ENCODE results near the gene CRYBG2. TPM values are rescaled to one million over a fixed set of nuclear protein-coding genes. Genes with fewer than 3 reads are reported as not detected.
A peak's percentile ranks its signal among the peaks of the same experiment; 100 is the strongest.

The CRYBG2 gene
- total and polyA plus RNA-seq, 2 of the 8 experiments (the other 6 are each of a cell fraction or from before 2014, with no cell fraction given) = 14.2 to 17.0 TPM

DNA sequence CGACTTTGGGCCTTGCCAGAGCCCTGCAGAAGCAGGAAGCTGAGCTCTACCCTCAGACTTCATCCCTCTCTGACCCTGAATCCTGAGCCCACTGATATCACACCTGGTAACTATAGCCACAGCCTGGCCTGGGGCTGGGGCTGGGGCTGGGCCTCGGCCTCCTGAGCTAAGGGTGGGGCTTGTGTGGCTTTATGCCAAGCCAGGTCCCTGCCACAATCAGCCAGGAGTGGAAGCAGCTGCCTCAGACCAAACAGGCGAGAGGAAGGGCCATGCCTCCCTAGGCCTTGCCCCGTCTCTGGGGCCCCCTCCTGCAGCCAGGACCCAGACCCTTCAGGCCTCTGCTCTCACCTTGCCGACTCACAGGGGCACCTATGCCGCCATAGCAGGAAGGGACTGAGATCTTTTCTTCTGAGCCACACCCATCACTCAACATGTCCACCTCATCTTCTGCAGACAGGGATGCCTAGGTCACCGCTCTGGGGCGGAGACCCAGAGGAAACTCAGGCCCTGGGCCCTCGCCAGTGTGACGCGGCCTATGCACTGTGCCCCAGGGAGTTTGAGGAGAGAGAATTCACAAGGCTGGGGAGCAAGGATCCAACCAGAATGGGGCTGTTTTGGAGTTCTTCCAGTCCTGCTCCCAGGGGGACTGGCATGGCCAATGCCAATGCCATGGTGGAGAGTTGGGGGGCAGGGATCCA, 53.2 kb downstream of the CRYBG2 start:
- Histone ChIP-seq H3K36me3 (ENCODE audit: control insufficient read depth in 2 of 4, insufficient read depth in 4 of 4, low read length in 3 of 4) (no peaks in the 10 kb centered on the region), H4K91ac (replicated peaks; ENCODE audit: insufficient read length, low read length) (no peak overlapping the region), H4K20me1 (replicated peaks in 1 of 2; ENCODE audit: control insufficient read depth in 1 of 2, insufficient read depth in 2 of 2, low read length in 2 of 2) (peaks cover 0 to 3% of the 10 kb centered on the region in 2 experiments), H2BK120ac (replicated peaks; ENCODE audit: low read depth, low read length) (no peak overlapping the region), H3K4me3 (ENCODE audit: extremely low read depth in 1 of 4, insufficient read depth in 2 of 4, low read depth in 3 of 4, low read length in 4 of 4) (no peak overlapping the region), H2AK5ac (ENCODE audit: low read depth, low read length) (no peak overlapping the region), H3K4ac (replicated peaks; ENCODE audit: insufficient read length, low read depth, low read length) (no peak overlapping the region), H3K18ac (ENCODE audit: extremely low read depth, low read length) (no peak overlapping the region), H3K9me3 (ENCODE audit: insufficient read depth in 2 of 2, low read depth in 1 of 2, low read length in 1 of 2) (no peaks in the 10 kb centered on the region), H3K23me2 (ENCODE audit: low read depth, low read length) (peaks cover under 1% of the 10 kb centered on the region; the same call in 1 of the 2 replicates), H2BK5ac (ENCODE audit: low read depth, low read length) (no peak overlapping the region), H3K9ac (replicated peaks in 1 of 4; ENCODE audit: extremely low read depth in 1 of 4, low read depth in 3 of 4, low read length in 3 of 4) (no peak overlapping the region), H3K56ac (replicated peaks; ENCODE audit: insufficient read length, low read depth, low read length) (no peak overlapping the region), H2BK20ac (ENCODE audit: low read length) (no peak overlapping the region), H3K79me1 (ENCODE audit: low read depth, low read length) (no peaks in the 10 kb centered on the region), H3K4me2 (ENCODE audit: insufficient read depth in 1 of 2, low read depth in 2 of 2, low read length in 2 of 2) (no peak overlapping the region), H4K5ac (ENCODE audit: insufficient read length, low read depth, low read length) (no peak overlapping the region), H3K14ac (ENCODE audit: insufficient read length) (no peak overlapping the region), H2AFZ (ENCODE audit: low read length) (no peak overlapping the region), H4K8ac (ENCODE audit: extremely low read depth, insufficient read depth, low read length) (peak overlapping the region; percentile 51; the same call in 1 of the 2 replicates), H3K79me2 (ENCODE audit: control insufficient read depth in 1 of 2, insufficient read depth in 2 of 2, low read length in 2 of 2) (no peaks in the 10 kb centered on the region), H2BK15ac (ENCODE audit: low read length) (no peak overlapping the region), H3K27ac (ENCODE audit: low read depth, low read length) (no peak overlapping the region), H3K27me3 (replicated peaks in 1 of 4; ENCODE audit: control insufficient read depth in 3 of 4, extremely low read depth in 1 of 4, insufficient read depth in 3 of 4, low read length in 3 of 4) (no peaks in the 10 kb centered on the region), H3K4me1 (replicated peaks in 1 of 4; ENCODE audit: control insufficient read depth in 3 of 4, insufficient read depth in 4 of 4, low read length in 3 of 4) (peaks cover 0 to under 1% (median 0%) of the 10 kb centered on the region in 4 experiments; a peak in 2 of 7 replicates), H2BK12ac (ENCODE audit: low read depth, low read length) (no peak overlapping the region), H3K23ac (ENCODE audit: insufficient read length) (no peak overlapping the region)
- DNase-seq (ENCODE audit: low read depth in 1 of 2, low spot score in 2 of 2) = no peak
- POLR2A ChIA-PET (ENCODE audit: partially characterized antibody) = interaction anchor here (0.6 to 1.7 kb wide), 4 partner anchors 10 to 172 kb away, joined by 3 to 6 read pairs (median 4); no protein-coding TSS in a partner anchor
- 92% methylated on average over 11 of the region's 11 CpGs; no CpG with 5 or more reads in 1 of the 2 experiments for WGBS, 2 experiments (ENCODE audit: extremely low coverage in 1 of 2, insufficient coverage in 1 of 2, insufficient read length in 1 of 2, insufficient replicate concordance in 2 of 2, low coverage in 1 of 2, low lambda C conversion rate in 2 of 2, missing lambda C conversion rate in 1 of 2)
- CTCF ChIA-PET (ENCODE audit: partially characterized antibody) = interaction anchor here (0.6 to 57.0 kb wide), 5 partner anchors 7 to 120 kb away, joined by 3 to 1530 read pairs (median 4); partner anchors contain the start of genes CD52, SH3BGRL3 and UBXN11
- no peak for FAIRE-seq
- TF ChIP-seq HDAC6 (IDR thresholded peaks at IDR 0.05; ENCODE audit: low read depth, low read length) = no peak
- TF ChIP-seq EP300 (IDR thresholded peaks at IDR 0.05; ENCODE audit: borderline replicate concordance in 1 of 2, low read depth in 2 of 2, low read length in 2 of 2) = no peak
- no peak for TF ChIP-seq SUZ12 (IDR thresholded peaks at IDR 0.05; ENCODE audit: low read length)
- TF ChIP-seq SRF (IDR thresholded peaks at IDR 0.05; ENCODE audit: low read depth, low read length) = no peak
